Stimulated activated effector memory CD8-positive, alpha-beta T cell treated with anti-CD3 and anti-CD28 coated beads, Interleukin-12 subunit alpha, Interleukin-12 subunit beta, amount 100 ng/mL, for 72 hours (primary cell): Measurements from ENCODE around the gene TST.
A peak's percentile ranks its signal among the peaks of the same experiment; 100 is the strongest.

Experiments
- ATAC-seq: fragments of 150-1000 bp; cut with Tn5 transposase; 2 replicates; pipeline ENCODE4 v1.10.0; 2021
- DNase-seq, 2 donors: peaks; one replicate each; pipeline ENCODE4 v3.0.0; 2021 to 2022; ENCODE audit warnings: low spot score in 2 of 2
- H3K27ac Mint-ChIP-seq: one replicate; pipeline ENCODE4 v1.8.0; 2022; ENCODE audit warnings: mild to moderate bottlenecking, mixed read lengths
- H3K36me3 Mint-ChIP-seq: one replicate; pipeline ENCODE4 v1.8.0; 2022; ENCODE audit warnings: mild to moderate bottlenecking, mixed read lengths
- H3K4me1 Mint-ChIP-seq: one replicate; pipeline ENCODE4 v1.8.0; 2022; ENCODE audit warnings: mixed read lengths
- H3K4me3 Mint-ChIP-seq: one replicate; pipeline ENCODE4 v1.8.0; 2022; ENCODE audit warnings: mild to moderate bottlenecking, mixed read lengths
- H3K9me3 Mint-ChIP-seq: one replicate; pipeline ENCODE4 v1.8.0; 2022; ENCODE audit warnings: mixed read lengths

The TST gene

DNA sequence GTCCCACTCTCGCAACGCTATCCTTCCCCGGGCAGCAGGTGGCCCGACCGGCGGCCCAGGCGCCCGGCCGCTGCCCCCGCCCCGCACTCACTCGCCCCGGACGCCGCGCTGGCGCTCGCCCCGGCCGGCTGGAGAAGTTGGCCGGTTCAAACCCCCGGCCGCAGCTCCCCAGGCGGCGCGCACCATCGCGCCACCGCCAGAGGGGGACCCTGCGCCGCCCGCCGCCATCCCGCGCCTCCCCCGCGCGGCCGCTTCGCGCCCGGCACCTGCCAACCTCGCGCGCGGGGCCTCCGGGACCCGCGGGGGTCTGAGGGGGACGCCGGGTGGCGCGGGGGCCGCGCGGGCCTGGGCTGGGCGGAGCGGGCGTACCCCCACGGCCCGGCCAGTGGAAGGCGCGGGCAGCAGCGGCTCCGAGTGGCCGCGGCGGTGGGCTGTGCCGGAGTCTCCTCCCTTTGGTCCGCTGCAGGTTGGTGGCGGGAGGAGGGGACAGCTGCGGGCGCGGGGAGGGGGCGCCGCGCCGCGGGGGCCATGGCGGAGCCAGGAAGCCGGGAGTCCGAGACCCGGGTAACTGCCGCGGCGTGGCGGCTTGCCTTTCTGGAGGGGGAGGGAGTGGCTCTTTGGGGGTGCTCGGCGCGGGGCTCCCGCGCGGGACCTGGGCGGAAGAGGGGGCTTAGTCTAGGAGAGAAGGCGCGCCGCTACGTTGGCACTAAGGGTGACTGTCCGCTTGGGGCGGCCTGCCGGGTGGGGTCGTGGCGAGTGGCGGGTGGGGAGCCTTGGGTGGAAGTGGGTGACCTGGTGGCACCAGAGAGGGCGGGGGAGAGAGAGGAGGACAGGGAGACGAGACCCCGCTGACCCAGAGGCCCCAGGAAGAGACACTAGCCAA is at the start of gene TST, which contains the start of gene MPST:
TSS of gene TST (minus strand) at position 139 of the 883 bp plus-strand sequence. CDS start 715 bp downstream, outside the sequence.
TSS of gene MPST (plus strand) at position 434 of the 883 bp plus-strand sequence. CDS start at position 529, 95 bp downstream.
- DNase-seq (peak; percentile 55 to 80), ATAC-seq (peak; percentile 86)
- Mint-ChIP-seq H3K36me3 (peaks cover under 1% of the 10 kb centered on the region), H3K9me3 (no peaks in the 10 kb centered on the region), H3K4me3 (peak within 1 kb of the TSS; percentile 79), H3K4me1 (peaks cover 9% of the 10 kb centered on the region), H3K27ac (peak within 1 kb of the TSS; percentile 83)

DNA sequence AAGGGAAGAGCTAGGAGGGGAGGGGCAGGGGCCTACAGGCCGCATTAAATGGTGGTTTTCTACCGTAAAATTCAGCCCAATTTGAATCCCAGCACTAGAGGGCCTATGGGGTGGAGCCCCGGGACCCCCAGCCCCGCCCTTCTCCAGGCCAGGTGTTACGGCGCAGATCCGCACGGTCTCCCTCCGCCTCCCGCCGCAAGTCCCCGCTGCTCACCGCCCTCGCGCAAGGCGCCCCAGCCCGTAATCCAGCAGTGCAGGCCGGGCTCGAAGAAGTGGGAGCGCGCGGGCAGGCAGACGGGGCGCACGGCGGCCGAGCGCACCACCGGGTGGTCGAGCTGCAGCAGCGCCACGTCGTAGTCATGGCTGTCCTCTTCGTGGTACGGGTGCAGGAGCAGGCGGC is 49.6 kb upstream of the TST start:
- ATAC-seq (no peak), DNase-seq (no peak)
- Mint-ChIP-seq H3K27ac (no peak overlapping the region), H3K4me3 (no peak overlapping the region), H3K36me3 (peaks cover 47% of the 10 kb centered on the region), H3K9me3 (no peaks in the 10 kb centered on the region), H3K4me1 (peaks cover 23% of the 10 kb centered on the region)

DNA sequence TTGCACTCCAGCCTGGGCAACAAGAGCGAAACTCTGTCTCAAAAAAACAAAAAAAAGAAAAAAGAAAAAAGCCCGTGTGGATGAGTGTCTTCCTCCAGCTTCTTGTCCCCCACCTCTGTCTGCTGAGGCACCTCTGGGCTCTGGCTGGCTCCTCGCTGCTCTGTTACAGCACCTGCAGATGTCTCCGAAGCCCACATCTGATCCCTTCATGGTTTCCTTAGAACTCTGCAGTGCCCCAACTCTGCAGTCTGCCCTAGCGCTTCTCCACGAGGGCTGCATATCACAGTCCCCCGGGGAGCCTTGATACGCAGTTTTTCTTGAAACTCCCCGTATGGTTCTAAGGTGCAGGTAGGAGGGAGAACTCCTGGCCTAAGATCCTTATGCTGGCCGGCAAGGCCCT is 48.2 kb upstream of the TST start:
- no peak for DNase-seq
- H3K4me3 Mint-ChIP-seq, result no peak overlapping the region
- peak overlapping the region; percentile 82 for H3K27ac Mint-ChIP-seq
- H3K4me1 Mint-ChIP-seq, result peaks cover 34% of the 10 kb centered on the region
- H3K36me3 Mint-ChIP-seq, result peaks cover 61% of the 10 kb centered on the region
- no peaks in the 10 kb centered on the region for H3K9me3 Mint-ChIP-seq
- ATAC-seq, result no peak

- Mint-ChIP-seq H3K4me1 (peaks cover 43% of the 10 kb centered on the region), H3K4me3 (no peak overlapping the region), H3K9me3 (no peaks in the 10 kb centered on the region), H3K36me3 (peaks cover 76% of the 10 kb centered on the region), H3K27ac (peak overlapping the region; percentile 82)
- no peak for DNase-seq
- ATAC-seq, result no peak
These were observed 46.7 kb upstream of the TST start for GRCh38 chr22:37065961-37066360.

- no peak for DNase-seq
- no peak for ATAC-seq
- H3K27ac Mint-ChIP-seq, result peak overlapping the region; percentile 88
- peaks cover 50% of the 10 kb centered on the region for H3K4me1 Mint-ChIP-seq
- peaks cover 83% of the 10 kb centered on the region for H3K36me3 Mint-ChIP-seq
- no peak overlapping the region for H3K4me3 Mint-ChIP-seq
- H3K9me3 Mint-ChIP-seq, result no peaks in the 10 kb centered on the region
These were observed 45.9 kb upstream of the TST start for GRCh38 chr22:37065180-37065579.

DNA sequence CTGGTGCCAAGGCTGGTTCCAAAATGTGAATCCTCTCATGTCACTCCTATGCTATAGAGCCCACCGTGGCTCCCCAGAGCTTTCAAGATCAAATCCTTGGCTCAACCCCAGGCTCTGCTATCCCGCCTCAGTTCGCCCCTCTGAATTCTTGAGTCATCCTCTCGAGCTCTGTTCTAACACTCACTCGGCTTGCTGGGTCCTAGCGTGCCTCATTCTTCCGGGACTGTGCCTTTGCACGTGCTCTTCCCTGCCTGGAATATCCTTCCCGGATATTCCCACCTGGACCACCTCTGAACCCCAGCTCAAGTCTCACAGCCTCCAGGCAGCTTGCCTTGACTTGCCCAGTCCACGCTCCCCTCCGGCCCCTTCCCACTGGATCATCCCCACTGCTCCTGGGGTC is 45.3 kb upstream of the TST start:
- DNase-seq, result no peak
- Mint-ChIP-seq H3K36me3 (peaks cover 90% of the 10 kb centered on the region), H3K27ac (peak overlapping the region; percentile 88), H3K4me1 (peaks cover 56% of the 10 kb centered on the region), H3K9me3 (no peaks in the 10 kb centered on the region), H3K4me3 (no peak overlapping the region)
- no peak for ATAC-seq

- peaks cover 56% of the 10 kb centered on the region for H3K4me1 Mint-ChIP-seq
- no peaks in the 10 kb centered on the region for H3K9me3 Mint-ChIP-seq
- no peak for DNase-seq
- H3K4me3 Mint-ChIP-seq, result no peak overlapping the region
- H3K27ac Mint-ChIP-seq, result peak overlapping the region; percentile 88
- no peak for ATAC-seq
- peaks cover 98% of the 10 kb centered on the region for H3K36me3 Mint-ChIP-seq
These were observed 44.5 kb upstream of the TST start for GRCh38 chr22:37063431-37064420.

DNA sequence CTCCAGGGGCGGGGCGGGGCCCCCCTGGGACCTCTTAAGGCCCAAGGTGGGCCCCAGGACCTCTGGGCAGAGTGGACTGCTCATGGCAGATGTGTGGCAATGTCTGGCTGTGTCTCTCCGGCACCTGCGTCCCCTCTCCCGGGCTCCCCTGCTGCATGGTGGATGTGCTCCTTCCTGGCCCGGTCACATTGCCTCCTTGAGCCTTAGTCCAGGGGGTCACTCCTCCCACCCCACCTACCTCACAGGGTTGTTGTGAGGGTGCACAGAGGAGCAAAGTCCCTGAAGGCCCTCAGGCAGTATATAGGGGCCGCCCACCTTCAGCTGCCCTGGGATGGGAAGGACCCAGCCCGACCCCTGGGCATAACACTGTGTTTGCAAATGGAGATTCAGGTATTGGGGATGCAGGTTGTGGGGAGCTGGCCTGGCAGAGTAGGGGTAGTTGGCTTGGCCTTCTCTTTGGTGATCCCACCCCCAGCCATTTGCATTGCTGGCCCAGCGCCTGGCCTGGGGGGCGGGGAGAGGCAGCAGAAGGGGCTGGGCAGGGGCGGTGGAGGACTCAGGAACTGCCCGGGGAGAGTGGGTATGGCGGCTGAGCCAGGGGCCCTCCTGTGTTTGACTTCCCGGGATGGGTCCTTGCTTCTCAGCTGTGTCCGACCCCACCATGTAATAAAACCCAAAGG is 43.6 kb upstream of the TST start:
- no peaks in the 10 kb centered on the region for H3K9me3 Mint-ChIP-seq
- no peak for DNase-seq
- H3K4me1 Mint-ChIP-seq, result peaks cover 52% of the 10 kb centered on the region
- ATAC-seq, result no peak
- H3K36me3 Mint-ChIP-seq, result peaks cover 100% of the 10 kb centered on the region
- peak overlapping the region; percentile 27 for H3K4me3 Mint-ChIP-seq
- peak overlapping the region; percentile 88 for H3K27ac Mint-ChIP-seq

DNA sequence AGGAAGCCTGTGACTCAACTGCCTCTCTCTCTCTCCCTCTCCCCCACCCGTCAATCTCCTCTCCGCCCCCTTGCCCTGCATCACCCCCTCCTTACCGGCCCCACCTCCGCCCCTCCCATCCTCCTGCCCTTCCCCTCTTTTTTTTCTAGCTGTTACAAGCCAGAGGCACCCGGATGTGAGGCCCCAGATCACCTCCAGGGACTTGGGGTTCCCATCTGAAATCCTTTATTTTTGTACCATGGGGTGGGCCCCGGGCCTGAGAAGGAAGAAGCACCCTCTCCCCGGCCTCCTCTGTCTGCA is 43.1 kb upstream of the TST start:
- Mint-ChIP-seq H3K4me3 (peak overlapping the region; percentile 74), H3K4me1 (peaks cover 50% of the 10 kb centered on the region), H3K36me3 (peaks cover 100% of the 10 kb centered on the region), H3K27ac (peak overlapping the region; percentile 88), H3K9me3 (no peaks in the 10 kb centered on the region)
- DNase-seq (no peak), ATAC-seq (no peak)

DNA sequence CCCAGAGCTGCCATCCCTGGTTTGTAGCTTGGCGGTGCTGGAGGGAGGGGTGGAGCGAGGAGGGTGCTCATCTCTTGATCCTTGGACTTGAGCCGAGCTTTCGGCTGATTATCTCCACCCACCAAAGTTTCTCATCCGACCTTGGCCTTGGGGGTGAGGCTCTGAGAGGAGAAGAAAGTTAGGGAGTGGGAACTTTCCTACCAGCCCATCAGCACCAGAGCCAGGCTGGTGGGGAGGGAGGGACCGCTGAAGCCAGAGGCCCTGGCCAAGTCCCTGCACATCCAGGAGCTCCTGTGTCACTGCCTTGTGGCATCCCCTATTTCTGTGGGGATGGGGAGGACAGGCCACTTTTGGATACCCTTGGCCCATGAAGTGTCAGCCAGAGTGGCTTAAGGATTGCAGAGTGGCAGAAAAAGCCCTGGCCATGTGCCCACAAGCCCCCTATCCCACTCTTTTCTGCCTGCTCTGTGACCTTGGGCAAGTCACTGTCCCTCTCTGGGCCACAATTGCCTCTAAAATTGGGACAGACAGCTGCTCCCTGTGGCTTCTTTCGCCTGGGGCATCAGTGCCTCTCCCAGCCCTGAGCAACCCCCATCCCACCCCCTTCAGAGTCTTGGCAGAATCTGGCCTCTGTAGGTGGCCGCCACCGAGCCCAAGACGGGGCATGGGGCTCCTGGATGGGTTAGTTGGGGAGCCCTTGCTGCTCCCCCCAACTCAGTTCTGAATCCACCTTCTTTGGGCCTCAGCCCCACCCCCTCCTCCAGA is 42.5 kb upstream of the TST start:
- Mint-ChIP-seq H3K4me1 (peaks cover 54% of the 10 kb centered on the region), H3K36me3 (peaks cover 100% of the 10 kb centered on the region), H3K4me3 (peak overlapping the region; percentile 74), H3K27ac (peak overlapping the region; percentile 88), H3K9me3 (no peaks in the 10 kb centered on the region)
- no peak for DNase-seq
- no peak for ATAC-seq

- H3K9me3 Mint-ChIP-seq, result no peaks in the 10 kb centered on the region
- peak overlapping the region; percentile 88 for H3K27ac Mint-ChIP-seq
- H3K36me3 Mint-ChIP-seq, result peaks cover 100% of the 10 kb centered on the region
- peaks cover 48% of the 10 kb centered on the region for H3K4me1 Mint-ChIP-seq
- ATAC-seq (peak; percentile 82), DNase-seq (peak; percentile 44 to 78)
- H3K4me3 Mint-ChIP-seq, result peak overlapping the region; percentile 74
These were observed 41.8 kb upstream of the TST start for GRCh38 chr22:37060801-37061610.

GRCh38 chr22:37059876-37060449 is 40.7 kb upstream of the TST start:
- Mint-ChIP-seq H3K9me3 (no peaks in the 10 kb centered on the region), H3K27ac (peak overlapping the region; percentile 88), H3K4me3 (peak overlapping the region; percentile 74), H3K4me1 (peaks cover 48% of the 10 kb centered on the region), H3K36me3 (peaks cover 96% of the 10 kb centered on the region)
- ATAC-seq (peak; percentile 58), DNase-seq (no peak)

- no peaks in the 10 kb centered on the region for H3K9me3 Mint-ChIP-seq
- H3K4me1 Mint-ChIP-seq, result peaks cover 41% of the 10 kb centered on the region
- peaks cover 93% of the 10 kb centered on the region for H3K36me3 Mint-ChIP-seq
These were observed 39.9 kb upstream of the TST start for GRCh38 chr22:37058917-37059701.

More at GRCh38 chr22:37058917-37059701, 39.9 kb upstream of the TST start:
- Mint-ChIP-seq H3K4me3 (no peak overlapping the region), H3K27ac (no peak overlapping the region)
- DNase-seq, result no peak
- no peak for ATAC-seq
